ENCODE results near the gene ENPP5.

DNA sequence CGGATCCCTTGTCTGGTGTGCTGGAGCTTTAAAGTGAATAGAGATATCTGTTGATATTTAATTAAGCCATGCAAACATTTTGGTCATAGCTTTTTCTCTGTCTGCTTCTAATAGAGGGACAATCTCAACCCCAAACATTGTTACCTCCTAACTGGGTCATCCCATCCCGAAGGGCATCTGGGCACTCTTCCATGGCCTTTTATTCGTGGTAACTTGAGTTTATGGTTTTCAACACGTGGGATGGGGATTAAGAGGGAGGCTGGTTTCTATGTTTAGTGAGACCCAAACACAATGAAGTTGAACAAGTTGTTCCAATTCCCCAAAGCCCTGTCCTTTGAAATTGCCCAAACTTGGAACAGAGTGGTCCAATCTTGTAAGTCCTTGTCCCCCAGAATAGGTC lies 1.4 kb upstream of the ENPP5 start:
- TF ChIP-seq PATZ1 (CRISPR knock-in tag; IDR thresholded peaks at IDR 0.05; ENCODE audit: borderline replicate concordance): no peak
- no peak for TF ChIP-seq ZFP30 (CRISPR knock-in tag; IDR thresholded peaks at IDR 0.05)
- no peak for TF ChIP-seq ARNTL (CRISPR knock-in tag; IDR thresholded peaks at IDR 0.05; ENCODE audit: borderline replicate concordance, low read depth)
- no peak for TF ChIP-seq CSRNP3 (CRISPR knock-in tag; IDR thresholded peaks at IDR 0.05)
- no peak for TF ChIP-seq ZFP3 (CRISPR knock-in tag; IDR thresholded peaks at IDR 0.05)
- TF ChIP-seq, protein P1, sequence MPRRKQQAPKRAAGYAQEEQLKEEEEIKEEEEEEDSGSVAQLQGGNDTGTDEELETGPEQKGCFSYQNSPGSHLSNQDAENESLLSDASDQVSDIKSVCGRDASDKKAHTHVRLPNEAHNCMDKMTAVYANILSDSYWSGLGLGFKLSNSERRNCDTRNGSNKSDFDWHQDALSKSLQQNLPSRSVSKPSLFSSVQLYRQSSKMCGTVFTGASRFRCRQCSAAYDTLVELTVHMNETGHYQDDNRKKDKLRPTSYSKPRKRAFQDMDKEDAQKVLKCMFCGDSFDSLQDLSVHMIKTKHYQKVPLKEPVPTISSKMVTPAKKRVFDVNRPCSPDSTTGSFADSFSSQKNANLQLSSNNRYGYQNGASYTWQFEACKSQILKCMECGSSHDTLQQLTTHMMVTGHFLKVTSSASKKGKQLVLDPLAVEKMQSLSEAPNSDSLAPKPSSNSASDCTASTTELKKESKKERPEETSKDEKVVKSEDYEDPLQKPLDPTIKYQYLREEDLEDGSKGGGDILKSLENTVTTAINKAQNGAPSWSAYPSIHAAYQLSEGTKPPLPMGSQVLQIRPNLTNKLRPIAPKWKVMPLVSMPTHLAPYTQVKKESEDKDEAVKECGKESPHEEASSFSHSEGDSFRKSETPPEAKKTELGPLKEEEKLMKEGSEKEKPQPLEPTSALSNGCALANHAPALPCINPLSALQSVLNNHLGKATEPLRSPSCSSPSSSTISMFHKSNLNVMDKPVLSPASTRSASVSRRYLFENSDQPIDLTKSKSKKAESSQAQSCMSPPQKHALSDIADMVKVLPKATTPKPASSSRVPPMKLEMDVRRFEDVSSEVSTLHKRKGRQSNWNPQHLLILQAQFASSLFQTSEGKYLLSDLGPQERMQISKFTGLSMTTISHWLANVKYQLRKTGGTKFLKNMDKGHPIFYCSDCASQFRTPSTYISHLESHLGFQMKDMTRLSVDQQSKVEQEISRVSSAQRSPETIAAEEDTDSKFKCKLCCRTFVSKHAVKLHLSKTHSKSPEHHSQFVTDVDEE (CRISPR knock-in tag; IDR thresholded peaks at IDR 0.05): no peak
- TF ChIP-seq ISL1 (CRISPR knock-in tag; IDR thresholded peaks at IDR 0.05): no peak

All from SK-N-SH treated with all-trans-retinoic acid at 6 μM for 48 hours (cell line).